ENCODE data around the gene ECI1.

DNA sequence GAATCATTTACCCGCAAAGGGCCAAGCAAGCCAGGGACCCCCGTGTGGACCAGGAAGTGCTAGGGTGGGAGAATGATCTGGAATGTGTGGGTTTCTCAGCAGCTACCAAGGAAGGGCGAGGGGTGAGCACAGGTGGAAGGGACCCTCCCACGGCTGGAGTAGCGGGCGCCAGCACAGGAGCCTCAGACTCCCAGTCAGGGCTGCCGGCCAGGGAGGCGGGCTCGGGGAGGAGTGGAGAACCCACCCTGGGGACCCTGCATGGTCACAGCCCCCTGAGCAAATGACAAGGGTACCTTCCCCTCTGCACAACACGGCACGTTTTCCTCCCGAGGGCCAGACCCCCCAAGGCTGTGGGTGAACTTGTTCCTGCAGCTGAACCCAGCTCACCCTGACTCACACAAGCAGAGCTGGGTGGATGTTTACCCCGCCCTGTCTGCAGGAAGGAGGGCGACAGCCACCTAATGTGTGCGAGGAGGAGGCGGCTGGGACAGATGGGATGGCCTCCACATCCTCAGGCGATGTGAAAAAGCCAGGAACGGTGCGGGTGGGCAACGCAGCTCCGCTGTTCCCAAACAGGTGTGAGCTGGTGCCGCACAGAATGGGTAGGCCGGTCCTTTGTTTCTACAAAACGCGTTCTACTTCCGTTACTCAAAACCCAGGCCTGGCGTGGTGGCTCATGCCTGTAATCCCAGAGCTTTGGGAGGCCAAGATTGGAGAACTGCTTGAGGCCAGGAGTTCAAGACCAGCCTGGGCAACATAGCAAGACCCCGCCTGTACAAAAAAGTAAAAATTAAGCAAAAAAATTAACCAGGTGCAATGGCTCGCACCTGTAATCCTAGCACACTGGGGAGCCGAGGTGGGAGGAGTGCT is 6.2 kb downstream of the ECI1 start:
- no peak for TF ChIP-seq POLR2A (IDR thresholded peaks at IDR 0.05)
- TF ChIP-seq, protein P1, sequence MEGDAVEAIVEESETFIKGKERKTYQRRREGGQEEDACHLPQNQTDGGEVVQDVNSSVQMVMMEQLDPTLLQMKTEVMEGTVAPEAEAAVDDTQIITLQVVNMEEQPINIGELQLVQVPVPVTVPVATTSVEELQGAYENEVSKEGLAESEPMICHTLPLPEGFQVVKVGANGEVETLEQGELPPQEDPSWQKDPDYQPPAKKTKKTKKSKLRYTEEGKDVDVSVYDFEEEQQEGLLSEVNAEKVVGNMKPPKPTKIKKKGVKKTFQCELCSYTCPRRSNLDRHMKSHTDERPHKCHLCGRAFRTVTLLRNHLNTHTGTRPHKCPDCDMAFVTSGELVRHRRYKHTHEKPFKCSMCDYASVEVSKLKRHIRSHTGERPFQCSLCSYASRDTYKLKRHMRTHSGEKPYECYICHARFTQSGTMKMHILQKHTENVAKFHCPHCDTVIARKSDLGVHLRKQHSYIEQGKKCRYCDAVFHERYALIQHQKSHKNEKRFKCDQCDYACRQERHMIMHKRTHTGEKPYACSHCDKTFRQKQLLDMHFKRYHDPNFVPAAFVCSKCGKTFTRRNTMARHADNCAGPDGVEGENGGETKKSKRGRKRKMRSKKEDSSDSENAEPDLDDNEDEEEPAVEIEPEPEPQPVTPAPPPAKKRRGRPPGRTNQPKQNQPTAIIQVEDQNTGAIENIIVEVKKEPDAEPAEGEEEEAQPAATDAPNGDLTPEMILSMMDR (IDR thresholded peaks at IDR 0.05), result no peak
